Activated naive CD4-positive, alpha-beta T cell treated with anti-CD3 and anti-CD28 coated beads for 36 hours (primary cell): Measurements from ENCODE around the gene UST. TPM values are rescaled to one million over a fixed set of nuclear protein-coding genes. Genes with fewer than 3 reads are reported as not detected.
"Not testable (repeated sequence)": the region's sequence is repeated elsewhere in the genome, so short reads cannot be mapped to it uniquely, and the experiment has no call there.

Experiments
- CTCF ChIA-PET: fragments of 350-600 bp; sonication (Branson Sonifier 250); formaldehyde crosslinking; loops from one replicate; lab custom pipeline; 2021; ENCODE audit warnings: antibody characterized with exemption; lab: Charles Lee
- DNase-seq: peaks from one replicate; pipeline ENCODE4 v3.0.0-alpha.2; 2020
- H3K27ac Mint-ChIP-seq: one replicate; pipeline ENCODE4 v1.8.0; 2021; ENCODE audit warnings: mild to moderate bottlenecking, mixed read lengths
- H3K27me3 Mint-ChIP-seq: one replicate; pipeline ENCODE4 v1.8.0; 2021; ENCODE audit warnings: low read depth, mixed read lengths
- H3K36me3 Mint-ChIP-seq: one replicate; pipeline ENCODE4 v1.8.0; 2021; ENCODE audit warnings: low read depth, mixed read lengths
- H3K4me1 Mint-ChIP-seq: one replicate; pipeline ENCODE4 v1.8.0; 2021; ENCODE audit warnings: low read depth, mixed read lengths
- H3K4me3 Mint-ChIP-seq: one replicate; pipeline ENCODE4 v1.8.0; 2021; ENCODE audit warnings: mild to moderate bottlenecking, moderate library complexity, mixed read lengths
- H3K9me3 Mint-ChIP-seq: one replicate; pipeline ENCODE4 v1.8.0; 2021; ENCODE audit warnings: mixed read lengths
- intact Hi-C: fragments of 100-400 bp; cut with micrococcal nuclease; formaldehyde crosslinking; loops from one replicate; pipeline ENCODE4 v1.15.1; 2023
- total RNA-seq, 2 experiments: library from RNA; stranded (reverse); gene quantifications; one replicate each; pipeline ENCODE4 v1.2.3, GENCODE V29; 2021

The UST gene
- total RNA-seq, 2 experiments from 2014 or later, result 0.20 to 0.74 TPM

- Mint-ChIP-seq H3K27ac (no peak overlapping the region), H3K4me1 (no peaks in the 10 kb centered on the region), H3K9me3 (peaks cover 5% of the 10 kb centered on the region), H3K36me3 (no peaks in the 10 kb centered on the region), H3K4me3 (no peak overlapping the region), H3K27me3 (no peaks in the 10 kb centered on the region)
- intact Hi-C loops, result no loop called here
- no peak for DNase-seq
- CTCF ChIA-PET, result no interaction called here
These were observed 169.0 kb downstream of the UST start for GRCh38 chr6:148915810-148916209.

GRCh38 chr6:148916485-148916884 lies 169.7 kb downstream of the UST start:
- not testable (repeated sequence) for H3K9me3 Mint-ChIP-seq, H3K4me3 Mint-ChIP-seq, H3K4me1 Mint-ChIP-seq

GRCh38 chr6:148924226-148925012 lies 177.6 kb downstream of the UST start:
- Mint-ChIP-seq H3K27me3 (no peaks in the 10 kb centered on the region), H3K4me1 (no peaks in the 10 kb centered on the region), H3K27ac (no peak overlapping the region), H3K36me3 (no peaks in the 10 kb centered on the region), H3K9me3 (no peaks in the 10 kb centered on the region), H3K4me3 (no peak overlapping the region)
- no peak for DNase-seq
- CTCF ChIA-PET, result no interaction called here
- intact Hi-C loops, result no loop called here

More at GRCh38 chr6:148916485-148916884, 169.7 kb downstream of the UST start:
- H3K27ac Mint-ChIP-seq, H3K27me3 Mint-ChIP-seq, DNase-seq, intact Hi-C loops, CTCF ChIA-PET, H3K36me3 Mint-ChIP-seq: not testable (repeated sequence)

- DNase-seq, result no peak
- Mint-ChIP-seq H3K9me3 (no peaks in the 10 kb centered on the region), H3K36me3 (no peaks in the 10 kb centered on the region), H3K4me1 (no peaks in the 10 kb centered on the region), H3K4me3 (no peak overlapping the region), H3K27me3 (no peaks in the 10 kb centered on the region), H3K27ac (no peak overlapping the region)
- intact Hi-C loops, result no loop called here
- CTCF ChIA-PET, result no interaction called here
These were observed 178.9 kb downstream of the UST start for GRCh38 chr6:148925701-148926100.

GRCh38 chr6:148926478-148926877 lies 179.6 kb downstream of the UST start:
- H3K36me3 Mint-ChIP-seq, result no peaks in the 10 kb centered on the region
- no peaks in the 10 kb centered on the region for H3K4me1 Mint-ChIP-seq
- H3K27me3 Mint-ChIP-seq, result no peaks in the 10 kb centered on the region
- no peak overlapping the region for H3K27ac Mint-ChIP-seq
- no peak for DNase-seq
- CTCF ChIA-PET, result no interaction called here
- no peaks in the 10 kb centered on the region for H3K9me3 Mint-ChIP-seq
- no peak overlapping the region for H3K4me3 Mint-ChIP-seq
- intact Hi-C loops, result no loop called here

- CTCF ChIA-PET, result interaction anchor here (0.6 to 1.0 kb wide), 2 partner anchors 18 to 33 kb away, joined by 3 read pairs; no protein-coding TSS in a partner anchor
- H3K36me3 Mint-ChIP-seq, result no peaks in the 10 kb centered on the region
These were observed 180.8 kb downstream of the UST start for GRCh38 chr6:148927586-148927985.

GRCh38 chr6:148928811-148929210 lies 182.0 kb downstream of the UST start:
- Mint-ChIP-seq H3K27ac (no peak overlapping the region), H3K27me3 (peaks cover 2% of the 10 kb centered on the region), H3K4me3 (no peak overlapping the region), H3K9me3 (no peaks in the 10 kb centered on the region), H3K36me3 (no peaks in the 10 kb centered on the region), H3K4me1 (no peaks in the 10 kb centered on the region)
- no peak for DNase-seq
- intact Hi-C loops, result no loop called here
- CTCF ChIA-PET, result no interaction called here

More at GRCh38 chr6:148927586-148927985, 180.8 kb downstream of the UST start:
- intact Hi-C loops, result no loop called here
- Mint-ChIP-seq H3K4me1 (no peaks in the 10 kb centered on the region), H3K4me3 (no peak overlapping the region), H3K9me3 (no peaks in the 10 kb centered on the region), H3K27ac (no peak overlapping the region), H3K27me3 (no peaks in the 10 kb centered on the region)
- no peak for DNase-seq

GRCh38 chr6:148932208-148932607 lies 185.4 kb downstream of the UST start:
- Mint-ChIP-seq H3K4me3 (no peak overlapping the region), H3K27me3 (peaks cover 7% of the 10 kb centered on the region), H3K4me1 (no peaks in the 10 kb centered on the region), H3K27ac (no peak overlapping the region), H3K36me3 (no peaks in the 10 kb centered on the region), H3K9me3 (no peaks in the 10 kb centered on the region)
- DNase-seq, result no peak
- CTCF ChIA-PET, result no interaction called here
- intact Hi-C loops, result no loop called here

- intact Hi-C loops, result no loop called here
- Mint-ChIP-seq H3K27ac (no peak overlapping the region), H3K4me1 (no peaks in the 10 kb centered on the region), H3K36me3 (no peaks in the 10 kb centered on the region), H3K4me3 (no peak overlapping the region), H3K27me3 (peaks cover 7% of the 10 kb centered on the region), H3K9me3 (no peaks in the 10 kb centered on the region)
- CTCF ChIA-PET, result no interaction called here
- no peak for DNase-seq
These were observed 185.9 kb downstream of the UST start for GRCh38 chr6:148932731-148933130.

GRCh38 chr6:148934539-148934938 lies 187.7 kb downstream of the UST start:
- H3K4me1 Mint-ChIP-seq, result no peaks in the 10 kb centered on the region
- CTCF ChIA-PET, result no interaction called here
- H3K27me3 Mint-ChIP-seq, result peaks cover 7% of the 10 kb centered on the region
- H3K4me3 Mint-ChIP-seq, result no peak overlapping the region
- intact Hi-C loops, result no loop called here
- DNase-seq, result no peak
- H3K9me3 Mint-ChIP-seq, result no peaks in the 10 kb centered on the region
- H3K36me3 Mint-ChIP-seq, result no peaks in the 10 kb centered on the region
- H3K27ac Mint-ChIP-seq, result no peak overlapping the region

GRCh38 chr6:148934961-148935360 lies 188.1 kb downstream of the UST start:
- Mint-ChIP-seq H3K4me3 (no peak overlapping the region), H3K27ac (no peak overlapping the region), H3K36me3 (no peaks in the 10 kb centered on the region), H3K9me3 (no peaks in the 10 kb centered on the region), H3K4me1 (no peaks in the 10 kb centered on the region), H3K27me3 (peaks cover 7% of the 10 kb centered on the region)
- CTCF ChIA-PET, result no interaction called here
- no peak for DNase-seq
- intact Hi-C loops, result no loop called here

GRCh38 chr6:148935705-148936435 lies 189.0 kb downstream of the UST start:
- intact Hi-C loops, result no loop called here
- DNase-seq, result no peak
- Mint-ChIP-seq H3K9me3 (no peaks in the 10 kb centered on the region), H3K36me3 (no peaks in the 10 kb centered on the region), H3K4me3 (no peak overlapping the region), H3K27ac (no peak overlapping the region), H3K27me3 (peaks cover 7% of the 10 kb centered on the region), H3K4me1 (no peaks in the 10 kb centered on the region)
- CTCF ChIA-PET, result no interaction called here

- Mint-ChIP-seq H3K36me3 (no peaks in the 10 kb centered on the region), H3K27ac (no peak overlapping the region), H3K27me3 (no peaks in the 10 kb centered on the region), H3K4me3 (no peak overlapping the region), H3K4me1 (no peaks in the 10 kb centered on the region), H3K9me3 (no peaks in the 10 kb centered on the region)
- DNase-seq, result no peak
- CTCF ChIA-PET, result interaction anchor here (1.6 kb wide), 1 partner anchor 365 kb away, joined by 3 read pairs; no protein-coding TSS in a partner anchor
- intact Hi-C loops, result no loop called here
These were observed 196.6 kb downstream of the UST start for GRCh38 chr6:148943451-148943850.
